PC-9 (cell line): ENCODE results near the gene ARHGAP45. TPM values are rescaled to one million over a fixed set of nuclear protein-coding genes. Genes with fewer than 3 reads are reported as not detected.

Source experiments
- BruUV-seq: library from RNA; stranded (reverse); fragments of 400-500 nt; replicated peaks from 2 replicates; lab custom pipeline; 2021; lab: Mats Ljungman, UMichigan
- CTCF ChIA-PET: fragments of 300-600 bp; sonication (Branson Sonifier 250); formaldehyde crosslinking; loops from one replicate; lab custom pipeline; 2022; ENCODE audit warnings: antibody characterized with exemption; lab: Charles Lee
- POLR2A ChIA-PET: fragments of 300-600 bp; sonication (Branson Sonifier 250); formaldehyde crosslinking; loops from one replicate; lab custom pipeline; 2022; ENCODE audit warnings: antibody characterized with exemption; ENCODE audit not compliant: unreplicated experiment; lab: Charles Lee
- DNase-seq, 2 experiments: peaks; one replicate each; pipeline versions ENCODE4 v3.0.0 to v3.0.0-alpha.2; 2015 to 2022; ENCODE audit warnings: mixed read lengths in 1 of 2
- H2AFZ ChIP-seq: fragments of 200-600 bp; sonication (generic); 2 replicates; pipeline ENCODE4 v1.8.1; 2017; ENCODE audit warnings: antibody characterized with exemption
- H3F3A ChIP-seq: fragments of 200-600 bp; sonication (generic); 2 replicates; pipeline ENCODE4 v1.8.1; 2017; ENCODE audit warnings: antibody characterized with exemption, mild to moderate bottlenecking, low read depth; ENCODE audit not compliant: insufficient read depth
- H3K27ac ChIP-seq: fragments of 200-600 bp; sonication (generic); 2 replicates; pipeline ENCODE4 v1.6.1; 2016; ENCODE audit warnings: mixed run types
- H3K27me3 ChIP-seq: fragments of 200-600 bp; sonication (generic); 2 replicates; pipeline ENCODE4 v1.6.1; 2016; ENCODE audit warnings: low read depth, mixed run types; ENCODE audit not compliant: insufficient read depth
- H3K36me3 ChIP-seq: fragments of 200-600 bp; sonication (generic); 2 replicates; pipeline ENCODE4 v1.6.1; 2016; ENCODE audit warnings: low read depth, mixed run types
- H3K4me1 ChIP-seq: fragments of 200-600 bp; sonication (generic); replicated peaks from 2 replicates; pipeline ENCODE4 v1.6.1; 2016; ENCODE audit warnings: mixed run types; ENCODE audit not compliant: insufficient read depth
- H3K4me2 ChIP-seq: fragments of 200-600 bp; sonication (generic); 2 replicates; pipeline ENCODE4 v1.6.1; 2017; ENCODE audit warnings: mixed run types
- H3K4me3 ChIP-seq: fragments of 200-600 bp; sonication (generic); 2 replicates; pipeline ENCODE4 v1.6.1; 2016; ENCODE audit warnings: mixed run types
- H3K79me2 ChIP-seq: fragments of 200-600 bp; sonication (generic); 2 replicates; pipeline ENCODE4 v1.6.1; 2017; ENCODE audit warnings: low read depth, mixed run types
- H3K9me2 ChIP-seq: fragments of 200-600 bp; sonication (generic); 2 replicates; pipeline ENCODE4 v1.8.1; 2017; ENCODE audit warnings: mild to moderate bottlenecking; ENCODE audit not compliant: insufficient read depth
- H3K9me3 ChIP-seq: fragments of 200-600 bp; sonication (generic); 2 replicates; pipeline ENCODE4 v1.8.1; 2016; ENCODE audit warnings: low read depth; ENCODE audit not compliant: insufficient read depth
- H4K20me1 ChIP-seq: fragments of 200-600 bp; sonication (generic); 2 replicates; pipeline ENCODE4 v1.8.1; 2017; ENCODE audit not compliant: insufficient read depth
- EZH2 ChIP-seq: fragments of 200-600 bp; sonication (generic); IDR thresholded peaks from 2 replicates; pipeline ENCODE4 v1.8.0; 2017; ENCODE audit warnings: antibody characterized with exemption, low read depth
- intact Hi-C: fragments of 100-400 bp; cut with micrococcal nuclease; formaldehyde crosslinking; loops from one replicate; pipeline ENCODE4 v1.10.0; 2022; ENCODE audit not compliant: unreplicated experiment
- total RNA-seq: library from RNA; stranded (reverse); gene quantifications from 2 replicates; pipeline ENCODE4 v1.2.3, GENCODE V29; 2021
- TF ChIP-seq, protein P1 (sequence below): fragments of 200-600 bp; sonication (generic); conservative IDR thresholded peaks from 2 replicates; pipeline ENCODE4 v1.6.1; 2017; ENCODE audit warnings: mixed run types, antibody characterized with exemption, mild to moderate bottlenecking, moderate library complexity

The ARHGAP45 gene
- total RNA-seq, 1 experiment from 2014 or later: 20.2 TPM

DNA sequence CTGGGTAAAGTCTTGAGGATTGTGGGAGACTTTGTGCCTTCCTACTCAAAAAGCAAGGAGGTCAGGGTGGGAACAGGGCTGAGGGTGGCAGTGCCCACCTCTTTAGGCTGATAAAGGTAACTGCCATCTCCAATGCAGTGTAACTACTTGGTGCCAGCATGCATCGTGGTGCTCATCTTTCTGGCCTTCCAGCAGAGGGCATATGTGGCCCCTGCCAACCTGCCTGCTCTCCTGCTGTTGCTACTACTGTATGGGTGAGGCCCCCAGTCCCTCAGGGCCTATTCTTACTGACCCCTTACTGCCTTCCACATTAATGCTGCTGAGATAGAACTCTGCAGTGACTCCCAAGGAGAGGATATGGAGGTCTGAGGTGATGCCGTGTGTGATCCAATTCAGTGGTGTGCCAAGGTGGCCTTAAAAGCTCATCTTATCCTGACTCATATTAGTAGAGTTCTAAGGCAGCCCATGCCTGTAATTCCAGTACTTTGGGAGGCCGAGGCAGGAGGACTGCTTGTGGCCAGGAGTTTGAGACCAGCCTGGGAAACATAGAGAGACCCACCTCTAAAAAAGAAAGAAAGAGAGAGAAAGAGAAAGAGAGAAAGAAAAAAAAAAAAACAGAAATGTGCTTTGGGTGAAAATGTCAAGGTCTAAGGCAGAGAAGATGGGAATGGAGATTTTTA lies 9.7 kb upstream of the ARHGAP45 start:
- Histone ChIP-seq H3K27me3 (no peaks in the 10 kb centered on the region), H3K9me2 (no peaks in the 10 kb centered on the region), H3K4me1 (no peaks in the 10 kb centered on the region), H4K20me1 (no peaks in the 10 kb centered on the region), H3F3A (peaks cover 5% of the 10 kb centered on the region; the same call in 1 of the 2 replicates), H3K4me3 (no peak overlapping the region), H2AFZ (no peak overlapping the region), H3K36me3 (no peaks in the 10 kb centered on the region), H3K9me3 (no peaks in the 10 kb centered on the region), H3K79me2 (no peaks in the 10 kb centered on the region), H3K4me2 (no peak overlapping the region), H3K27ac (no peak overlapping the region)
- TF ChIP-seq, protein P1, sequence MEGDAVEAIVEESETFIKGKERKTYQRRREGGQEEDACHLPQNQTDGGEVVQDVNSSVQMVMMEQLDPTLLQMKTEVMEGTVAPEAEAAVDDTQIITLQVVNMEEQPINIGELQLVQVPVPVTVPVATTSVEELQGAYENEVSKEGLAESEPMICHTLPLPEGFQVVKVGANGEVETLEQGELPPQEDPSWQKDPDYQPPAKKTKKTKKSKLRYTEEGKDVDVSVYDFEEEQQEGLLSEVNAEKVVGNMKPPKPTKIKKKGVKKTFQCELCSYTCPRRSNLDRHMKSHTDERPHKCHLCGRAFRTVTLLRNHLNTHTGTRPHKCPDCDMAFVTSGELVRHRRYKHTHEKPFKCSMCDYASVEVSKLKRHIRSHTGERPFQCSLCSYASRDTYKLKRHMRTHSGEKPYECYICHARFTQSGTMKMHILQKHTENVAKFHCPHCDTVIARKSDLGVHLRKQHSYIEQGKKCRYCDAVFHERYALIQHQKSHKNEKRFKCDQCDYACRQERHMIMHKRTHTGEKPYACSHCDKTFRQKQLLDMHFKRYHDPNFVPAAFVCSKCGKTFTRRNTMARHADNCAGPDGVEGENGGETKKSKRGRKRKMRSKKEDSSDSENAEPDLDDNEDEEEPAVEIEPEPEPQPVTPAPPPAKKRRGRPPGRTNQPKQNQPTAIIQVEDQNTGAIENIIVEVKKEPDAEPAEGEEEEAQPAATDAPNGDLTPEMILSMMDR: peak; percentile 61
- no peak for TF ChIP-seq EZH2
- intact Hi-C loops: no loop called here
- ChIA-PET POLR2A (interaction anchor here (0.7 kb wide), 1 partner anchor 20 kb away, joined by 14 read pairs; no protein-coding TSS in a partner anchor), CTCF (interaction anchor here (0.5 kb wide), 1 partner anchor 48 kb away, joined by 3 read pairs; no protein-coding TSS in a partner anchor)
- BruUV-seq: no TSS peak
- DNase-seq: peak in 1 of 2 experiments; percentile 43

DNA sequence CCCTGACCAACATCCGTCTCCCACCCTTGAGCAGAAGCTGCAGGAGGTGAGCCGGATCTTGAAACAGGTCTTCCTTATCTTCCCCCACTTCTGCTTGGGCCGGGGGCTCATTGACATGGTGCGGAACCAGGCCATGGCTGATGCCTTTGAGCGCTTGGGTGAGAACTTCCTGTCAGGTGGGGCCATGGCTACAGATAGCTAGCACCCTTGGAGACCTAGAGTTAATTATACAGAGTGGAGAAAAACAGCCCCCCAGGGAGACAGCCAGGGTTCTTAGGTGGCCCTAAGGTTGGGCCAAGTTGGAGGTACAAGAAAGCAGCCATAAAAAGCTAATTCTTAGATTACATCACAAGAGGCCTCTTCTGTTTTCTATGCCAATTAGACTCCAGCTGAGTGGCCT lies 8.9 kb upstream of the ARHGAP45 start:
- no peaks in the 10 kb centered on the region for H4K20me1 ChIP-seq
- no TSS peak for BruUV-seq
- TF ChIP-seq EZH2: no peak
- TF ChIP-seq, protein P1: no peak
- no peaks in the 10 kb centered on the region for H3K36me3 ChIP-seq
- H3K9me2 ChIP-seq: no peaks in the 10 kb centered on the region
- H2AFZ ChIP-seq: no peak overlapping the region
- H3K4me2 ChIP-seq: no peak overlapping the region
- no peak overlapping the region for H3K27ac ChIP-seq
- H3K79me2 ChIP-seq: no peaks in the 10 kb centered on the region
- no peaks in the 10 kb centered on the region for H3K9me3 ChIP-seq
- no peaks in the 10 kb centered on the region for H3K4me1 ChIP-seq
- H3K4me3 ChIP-seq: no peak overlapping the region
- H3F3A ChIP-seq: peaks cover 5% of the 10 kb centered on the region; the same call in 1 of the 2 replicates
- H3K27me3 ChIP-seq: no peaks in the 10 kb centered on the region
- ChIA-PET CTCF (no interaction called here), POLR2A (no interaction called here)
- intact Hi-C loops: no loop called here
- no peak for DNase-seq

DNA sequence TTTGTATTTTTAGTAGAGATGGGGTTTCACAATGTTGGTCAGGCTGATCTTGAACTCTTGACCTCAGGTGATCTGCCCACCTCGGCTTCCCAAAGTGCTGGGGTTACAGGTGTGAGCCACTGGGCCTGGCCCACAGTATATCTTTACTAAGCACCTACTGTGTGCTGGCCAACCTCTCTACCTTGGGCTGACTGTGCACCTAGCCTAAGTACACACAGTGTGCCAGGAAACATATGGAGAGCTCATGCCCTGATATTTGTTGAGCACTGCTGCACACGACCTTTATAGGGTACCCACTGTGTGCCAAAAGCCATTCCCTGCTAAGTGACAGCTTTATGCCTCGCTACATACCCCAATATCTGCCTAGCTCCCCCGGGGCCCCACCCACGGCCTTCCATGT lies 6.3 kb upstream of the ARHGAP45 start:
- no peak overlapping the region for H3K4me3 ChIP-seq
- H3K4me2 ChIP-seq: no peak overlapping the region
- ChIA-PET POLR2A (no interaction called here), CTCF (no interaction called here)
- H3K9me3 ChIP-seq: no peaks in the 10 kb centered on the region
- no peak overlapping the region for H2AFZ ChIP-seq
- no peaks in the 10 kb centered on the region for H4K20me1 ChIP-seq
- no peak for DNase-seq
- H3K27me3 ChIP-seq: no peaks in the 10 kb centered on the region
- peaks cover 8% of the 10 kb centered on the region for H3K4me1 ChIP-seq
- H3K79me2 ChIP-seq: no peaks in the 10 kb centered on the region
- intact Hi-C loops: no loop called here
- no peaks in the 10 kb centered on the region for H3K36me3 ChIP-seq
- no peaks in the 10 kb centered on the region for H3K9me2 ChIP-seq
- peaks cover 19% of the 10 kb centered on the region for H3F3A ChIP-seq
- BruUV-seq: no TSS peak
- H3K27ac ChIP-seq: no peak overlapping the region
- TF ChIP-seq, protein P1: no peak
- TF ChIP-seq EZH2: no peak
